Ishikawa (cell line): Measurements from ENCODE around the gene C2CD2L.

ENCODE experiments used
- CEBPB ChIP-seq: IDR thresholded peaks from 2 replicates; pipeline ENCODE4 v1.6.1; 2012
- CREB1 ChIP-seq: IDR thresholded peaks from 2 replicates; pipeline ENCODE4 v1.6.1; 2012; ENCODE audit warnings: low read depth
- EP300 ChIP-seq: IDR thresholded peaks from 2 replicates; pipeline ENCODE4 v1.6.1; 2012; ENCODE audit warnings: borderline replicate concordance
- NFIC ChIP-seq: IDR thresholded peaks from 2 replicates; pipeline ENCODE4 v1.6.1; 2012
- RAD21 ChIP-seq: IDR thresholded peaks from 2 replicates; pipeline ENCODE4 v1.6.1; 2012; ENCODE audit warnings: low read depth
- REST ChIP-seq: IDR thresholded peaks from 2 replicates; pipeline ENCODE4 v1.6.1; 2012; ENCODE audit warnings: low read depth, mild to moderate bottlenecking
- TCF12 ChIP-seq: IDR thresholded peaks from 2 replicates; pipeline ENCODE4 v1.6.1; 2012; ENCODE audit warnings: low read depth
- USF1 ChIP-seq: IDR thresholded peaks from 2 replicates; pipeline ENCODE4 v1.6.1; 2012

- TF ChIP-seq REST (no peak), EP300 (no peak), TCF12 (no peak), CEBPB (no peak), NFIC (no peak), USF1 (no peak), CREB1 (no peak), RAD21 (no peak)
Measured at GRCh38 chr11:119114351-119114750, 7.2 kb downstream of the C2CD2L start.
